GM12865 (cell line): ENCODE results near the gene ABCG8.

Experiments used
- DNase-seq: peaks from one replicate; pipeline ENCODE4 v3.0.0; 2010; ENCODE audit warnings: low read depth
- H3K4me3 ChIP-seq: 2 replicates; pipeline ENCODE4 v1.5.1; 2011; ENCODE audit warnings: mild to moderate bottlenecking, low read depth, low read length, control low read depth
- TF ChIP-seq, protein P1 (sequence below): IDR thresholded peaks from 2 replicates; pipeline ENCODE4 v1.5.1; 2011; ENCODE audit warnings: low read length, control low read depth, low read depth, inconsistent platforms; ENCODE audit not compliant: insufficient read depth; ENCODE audit errors: missing control alignments

ABCG8 gene

DNA sequence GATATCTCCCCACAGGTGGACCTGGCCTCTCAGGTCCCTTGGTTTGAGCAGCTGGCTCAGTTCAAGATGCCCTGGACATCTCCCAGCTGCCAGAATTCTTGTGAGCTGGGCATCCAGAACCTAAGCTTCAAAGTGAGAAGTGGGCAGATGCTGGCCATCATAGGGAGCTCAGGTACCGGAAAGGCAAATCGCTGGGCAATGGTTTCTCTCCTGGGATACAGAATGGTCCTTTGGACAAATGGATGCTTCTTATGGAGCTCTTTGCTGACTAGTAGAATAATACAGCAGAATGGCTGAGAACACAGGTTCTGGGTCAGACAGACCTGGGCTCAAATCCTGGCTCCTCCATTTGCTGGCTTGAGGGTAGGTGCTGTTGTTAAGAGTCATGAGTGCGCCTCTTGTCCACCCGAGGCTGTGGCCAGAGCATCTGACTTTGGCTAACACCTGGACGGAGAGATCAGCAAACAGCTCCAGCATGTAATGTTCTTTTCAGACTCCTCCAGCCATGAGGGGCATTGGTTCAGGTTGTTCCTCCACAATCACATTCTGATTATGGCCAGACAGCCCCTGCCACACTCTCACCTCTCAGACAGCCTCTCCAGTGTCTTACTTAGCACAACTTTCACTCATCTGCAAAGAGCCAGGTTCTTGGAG, 7.5 kb downstream of the ABCG8 start:
- no peak for DNase-seq
- H3K4me3 ChIP-seq = no peak overlapping the region
- TF ChIP-seq, protein P1, sequence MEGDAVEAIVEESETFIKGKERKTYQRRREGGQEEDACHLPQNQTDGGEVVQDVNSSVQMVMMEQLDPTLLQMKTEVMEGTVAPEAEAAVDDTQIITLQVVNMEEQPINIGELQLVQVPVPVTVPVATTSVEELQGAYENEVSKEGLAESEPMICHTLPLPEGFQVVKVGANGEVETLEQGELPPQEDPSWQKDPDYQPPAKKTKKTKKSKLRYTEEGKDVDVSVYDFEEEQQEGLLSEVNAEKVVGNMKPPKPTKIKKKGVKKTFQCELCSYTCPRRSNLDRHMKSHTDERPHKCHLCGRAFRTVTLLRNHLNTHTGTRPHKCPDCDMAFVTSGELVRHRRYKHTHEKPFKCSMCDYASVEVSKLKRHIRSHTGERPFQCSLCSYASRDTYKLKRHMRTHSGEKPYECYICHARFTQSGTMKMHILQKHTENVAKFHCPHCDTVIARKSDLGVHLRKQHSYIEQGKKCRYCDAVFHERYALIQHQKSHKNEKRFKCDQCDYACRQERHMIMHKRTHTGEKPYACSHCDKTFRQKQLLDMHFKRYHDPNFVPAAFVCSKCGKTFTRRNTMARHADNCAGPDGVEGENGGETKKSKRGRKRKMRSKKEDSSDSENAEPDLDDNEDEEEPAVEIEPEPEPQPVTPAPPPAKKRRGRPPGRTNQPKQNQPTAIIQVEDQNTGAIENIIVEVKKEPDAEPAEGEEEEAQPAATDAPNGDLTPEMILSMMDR = no peak

DNA sequence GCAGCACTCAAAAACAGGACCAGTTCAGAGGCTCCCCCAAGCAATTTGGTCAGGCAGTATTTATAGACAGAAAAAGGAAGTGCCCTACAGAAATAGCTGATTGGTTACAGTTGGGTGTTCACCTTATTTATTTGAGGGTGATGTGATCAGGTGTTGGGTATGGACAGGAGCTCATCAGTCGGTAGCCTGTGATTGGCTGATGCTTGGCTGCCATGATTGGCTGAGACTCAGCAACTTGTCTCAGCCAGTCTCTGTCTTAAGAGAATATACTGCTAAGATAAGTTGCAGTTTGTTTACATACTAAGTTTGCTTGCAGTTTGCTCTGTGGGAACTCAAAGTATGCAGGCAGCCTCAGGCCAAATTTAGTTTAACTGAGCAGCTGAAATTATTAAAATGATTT, 9.4 kb downstream of the ABCG8 start:
- H3K4me3 ChIP-seq = no peak overlapping the region
- DNase-seq = peak; percentile 24
- TF ChIP-seq, protein P1 = no peak

DNA sequence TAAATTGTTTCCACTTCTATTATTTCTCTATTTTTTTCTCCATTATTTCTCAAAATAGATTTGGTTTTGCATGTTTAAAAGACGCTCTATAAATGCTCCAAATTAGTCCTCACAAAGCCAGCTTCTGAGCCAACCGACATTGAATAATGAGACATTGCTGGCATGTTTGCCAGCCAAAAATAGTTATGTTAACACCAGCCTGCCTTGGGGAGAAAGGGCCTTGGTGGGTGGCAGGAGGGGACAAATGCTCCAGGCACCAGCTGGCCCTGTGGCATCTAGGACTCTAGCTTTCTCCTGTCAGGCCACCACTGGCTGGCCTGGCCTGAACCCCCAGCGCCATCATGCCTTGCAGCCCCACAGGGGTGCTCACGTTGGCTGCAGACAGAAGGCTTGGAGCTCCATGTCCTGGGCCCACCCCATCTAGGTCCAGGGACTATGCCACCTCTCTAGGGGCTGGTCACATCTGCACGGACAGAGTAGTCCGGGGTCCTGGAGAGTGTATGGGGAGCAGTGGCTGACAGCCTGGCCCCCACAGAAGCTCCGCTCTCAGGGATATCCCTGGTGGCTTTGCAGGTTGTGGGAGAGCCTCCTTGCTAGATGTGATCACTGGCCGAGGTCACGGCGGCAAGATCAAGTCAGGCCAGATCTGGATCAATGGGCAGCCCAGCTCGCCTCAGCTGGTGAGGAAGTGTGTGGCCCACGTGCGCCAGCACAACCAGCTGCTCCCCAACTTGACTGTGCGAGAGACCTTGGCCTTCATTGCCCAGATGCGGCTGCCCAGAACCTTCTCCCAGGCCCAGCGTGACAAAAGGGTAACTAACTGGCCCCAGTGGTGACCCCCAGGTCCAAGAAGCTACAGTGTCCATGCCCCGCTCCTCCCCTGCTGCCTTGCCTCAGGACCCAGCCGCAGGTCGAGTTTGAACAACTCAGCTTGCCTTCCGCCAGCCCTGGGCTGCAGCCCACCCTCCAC, 12.5 kb downstream of the ABCG8 start:
- TF ChIP-seq, protein P1 = no peak
- DNase-seq = no peak
- no peak overlapping the region for H3K4me3 ChIP-seq

DNA sequence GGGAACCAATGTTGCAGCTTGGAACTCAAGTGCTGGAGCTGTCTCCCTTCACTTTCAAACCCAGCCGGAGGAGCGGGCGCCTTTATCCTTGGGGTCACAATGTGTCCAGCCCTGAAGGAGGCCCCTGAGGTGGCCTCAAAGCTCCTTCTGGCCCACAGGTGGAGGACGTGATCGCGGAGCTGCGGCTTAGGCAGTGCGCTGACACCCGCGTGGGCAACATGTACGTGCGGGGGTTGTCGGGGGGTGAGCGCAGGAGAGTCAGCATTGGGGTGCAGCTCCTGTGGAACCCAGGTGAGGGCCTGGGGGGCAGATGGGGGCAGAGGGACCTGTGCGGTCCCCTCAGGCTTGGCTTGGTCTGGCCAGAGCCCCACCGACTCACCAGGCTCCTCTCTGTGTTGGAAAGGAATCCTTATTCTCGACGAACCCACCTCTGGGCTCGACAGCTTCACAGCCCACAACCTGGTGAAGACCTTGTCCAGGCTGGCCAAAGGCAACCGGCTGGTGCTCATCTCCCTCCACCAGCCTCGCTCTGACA, 13.5 kb downstream of the ABCG8 start:
- TF ChIP-seq, protein P1 = no peak
- H3K4me3 ChIP-seq = no peak overlapping the region
- no peak for DNase-seq

DNA sequence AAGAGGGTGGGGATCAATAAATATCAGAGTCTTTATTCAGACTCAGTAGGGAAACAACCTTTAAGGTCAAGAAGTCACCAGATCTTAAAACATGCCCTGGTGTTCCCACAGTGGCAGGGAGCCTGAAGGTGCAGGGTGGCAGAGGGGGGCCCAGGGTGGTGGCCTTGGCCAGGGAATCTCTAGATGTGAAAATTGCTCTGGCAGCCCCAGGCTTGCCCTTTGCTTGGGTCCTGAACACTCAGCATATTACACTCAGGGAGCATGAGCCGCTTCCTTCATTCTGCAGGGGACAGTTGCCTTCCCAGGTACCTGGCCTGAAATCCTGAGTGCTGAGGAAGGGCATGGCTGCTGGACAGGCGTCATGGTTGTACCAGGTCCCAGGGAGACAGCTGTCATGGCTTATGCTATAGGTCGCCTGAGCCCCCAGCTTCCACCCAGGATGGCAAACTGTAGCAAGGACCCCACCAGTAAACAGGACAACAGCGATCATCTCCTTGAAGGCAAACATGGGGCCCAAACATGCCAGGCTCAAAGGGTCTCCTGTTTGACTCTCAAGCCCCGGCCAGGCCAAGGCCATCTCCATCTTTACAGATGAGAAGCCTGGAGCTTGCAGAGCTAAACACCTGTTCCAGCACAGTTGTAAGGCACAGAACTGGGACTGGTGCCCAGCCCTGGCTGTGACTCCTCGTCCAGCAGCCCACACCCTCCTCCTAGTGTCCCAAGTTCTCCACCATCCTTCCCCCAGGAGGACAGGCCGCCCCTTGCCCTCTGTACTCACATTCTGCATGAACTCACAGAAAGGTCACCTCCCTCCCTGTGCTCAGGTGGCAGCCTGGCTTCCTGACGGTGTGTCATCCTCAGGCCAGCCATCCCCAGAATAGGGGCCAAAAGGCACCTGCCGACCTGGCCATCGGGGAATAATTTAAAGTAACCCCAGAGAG, 14.6 kb downstream of the ABCG8 start:
- no peak overlapping the region for H3K4me3 ChIP-seq
- no peak for DNase-seq
- TF ChIP-seq, protein P1 = no peak

DNA sequence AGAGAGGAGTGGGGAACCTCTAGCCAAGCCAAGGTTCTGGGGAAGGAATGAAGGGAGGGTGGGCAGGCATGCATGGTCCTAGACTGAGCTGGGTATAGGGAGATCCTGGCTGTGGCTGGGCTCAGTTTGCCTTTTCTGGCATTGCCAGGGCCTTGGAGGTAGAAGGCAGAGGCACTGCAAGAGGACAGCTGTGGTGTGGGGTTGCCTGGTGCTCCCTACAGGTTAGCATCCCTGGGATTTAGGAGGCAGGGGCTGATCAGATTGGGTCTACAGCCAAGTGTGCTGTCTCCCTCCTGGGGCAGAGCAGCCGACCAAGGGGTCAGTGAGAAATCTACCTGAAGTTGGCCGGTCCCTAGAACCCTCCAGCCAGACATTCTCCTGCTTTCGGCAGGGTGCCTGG, 15.9 kb downstream of the ABCG8 start:
- no peak for DNase-seq
- no peak overlapping the region for H3K4me3 ChIP-seq
- TF ChIP-seq, protein P1 = no peak
